H1 (cell line): ENCODE results near the gene DOP1B. TPM values are rescaled to one million over a fixed set of nuclear protein-coding genes. Genes with fewer than 3 reads are reported as not detected.
A peak's percentile ranks its signal among the peaks of the same experiment; 100 is the strongest.

Experiments used
- CTCF ChIA-PET: fragments of 300-600 bp; sonication (Branson Sonifier 250); formaldehyde crosslinking; loops from one replicate; lab custom pipeline; 2021; ENCODE audit not compliant: partially characterized antibody; lab: Charles Lee
- POLR2A ChIA-PET: fragments of 300-600 bp; sonication (Branson Sonifier 250); formaldehyde crosslinking; loops from one replicate; lab custom pipeline; 2021; ENCODE audit warnings: inconsistent platforms; ENCODE audit not compliant: partially characterized antibody; lab: Charles Lee
- DNase-seq, 2 experiments: peaks; one replicate each; pipeline versions ENCODE4 v3.0.0 to v3.0.0-alpha.2; 2010 to 2022; ENCODE audit warnings: low spot score in 2 of 2, low read depth in 1 of 2, mixed read lengths in 1 of 2
- FAIRE-seq: peaks from 2 replicates; lab custom pipeline; 2011; peaks lifted over from hg19 to GRCh38; lab: Jason Lieb, UNC
- H2AFZ ChIP-seq: 2 replicates; pipeline ENCODE4 v1.8.1; 2012; ENCODE audit warnings: low read length, inconsistent platforms
- H2AK5ac ChIP-seq: 2 replicates; pipeline ENCODE4 v1.6.1; 2013; ENCODE audit warnings: low read depth, low read length
- H2BK120ac ChIP-seq: replicated peaks from 2 replicates; pipeline ENCODE3; 2013; ENCODE audit warnings: low read depth, low read length, inconsistent platforms
- H2BK12ac ChIP-seq: 2 replicates; pipeline ENCODE4 v1.6.1; 2013; ENCODE audit warnings: low read depth, low read length
- H2BK15ac ChIP-seq: 2 replicates; pipeline ENCODE4 v1.6.1; 2013; ENCODE audit warnings: low read length
- H2BK20ac ChIP-seq: 2 replicates; pipeline ENCODE4 v1.6.1; 2013; ENCODE audit warnings: low read length
- H2BK5ac ChIP-seq: 2 replicates; pipeline ENCODE4 v1.6.1; 2013; ENCODE audit warnings: low read depth, low read length
- H3K14ac ChIP-seq: 2 replicates; pipeline ENCODE4 v1.6.1; 2013; ENCODE audit warnings: inconsistent platforms; ENCODE audit not compliant: insufficient read length
- H3K18ac ChIP-seq: 2 replicates; pipeline ENCODE4 v1.6.1; 2013; ENCODE audit warnings: low read length; ENCODE audit errors: extremely low read depth
- H3K23ac ChIP-seq: 2 replicates; pipeline ENCODE4 v1.6.1; 2013; ENCODE audit warnings: inconsistent platforms; ENCODE audit not compliant: insufficient read length
- H3K23me2 ChIP-seq: 2 replicates; pipeline ENCODE4 v1.6.1; 2013; ENCODE audit warnings: low read depth, low read length
- H3K27ac ChIP-seq: 2 replicates; pipeline ENCODE4 v1.6.1; 2011; ENCODE audit warnings: low read depth, low read length, inconsistent platforms
- H3K27me3 ChIP-seq, 4 experiments: replicated peaks in 1 of 4; 1 replicate in 1 of 4; 2 replicates in 3 of 4; pipeline versions ENCODE4 v1.6.1 to v1.8.1; 2011 to 2013; ENCODE audit warnings: low read length in 3 of 4, mild to moderate bottlenecking in 3 of 4, inconsistent platforms in 2 of 4, mixed read lengths in 2 of 4, moderate library complexity in 1 of 4; ENCODE audit not compliant: control insufficient read depth in 3 of 4, insufficient read depth in 3 of 4; ENCODE audit errors: extremely low read depth in 1 of 4
- H3K36me3 ChIP-seq, 4 experiments: 2 replicates each; pipeline versions ENCODE4 v1.6.1 to v1.8.1; 2011 to 2013; ENCODE audit warnings: mild to moderate bottlenecking in 4 of 4, low read length in 3 of 4, moderate library complexity in 2 of 4, control low read depth in 1 of 4, inconsistent platforms in 1 of 4; ENCODE audit not compliant: insufficient read depth in 4 of 4, control insufficient read depth in 2 of 4
- H3K4ac ChIP-seq: replicated peaks from 2 replicates; pipeline ENCODE3; 2013; ENCODE audit warnings: low read length, low read depth, mixed read lengths, inconsistent platforms; ENCODE audit not compliant: insufficient read length
- H3K4me1 ChIP-seq, 4 experiments: replicated peaks in 1 of 4; 1 replicate in 1 of 4; 2 replicates in 3 of 4; pipeline versions ENCODE4 v1.6.1 to v1.8.1; 2011 to 2013; ENCODE audit warnings: low read length in 3 of 4, inconsistent platforms in 2 of 4, mixed read lengths in 1 of 4; ENCODE audit not compliant: insufficient read depth in 4 of 4, control insufficient read depth in 3 of 4
- H3K4me2 ChIP-seq, 2 experiments: 2 replicates each; pipeline versions ENCODE4 v1.6.1 to v1.8.1; 2011 to 2013; ENCODE audit warnings: low read depth in 2 of 2, low read length in 2 of 2, control low read depth in 1 of 2, inconsistent platforms in 1 of 2, mild to moderate bottlenecking in 1 of 2; ENCODE audit not compliant: insufficient read depth in 1 of 2
- H3K4me3 ChIP-seq, 4 experiments: fragments of 200-600, 300-600 bp in 1 of 4; sonication (generic), shearing (Covaris generic), sonication (Bioruptor Twin) in 1 of 4; 2 replicates each; pipeline versions ENCODE4 v1.5.1 to v1.8.1; 2011 to 2016; ENCODE audit warnings: low read length in 4 of 4, low read depth in 3 of 4, control low read depth in 2 of 4, inconsistent platforms in 2 of 4, mild to moderate bottlenecking in 2 of 4, mixed read lengths in 1 of 4, moderate library complexity in 1 of 4; ENCODE audit not compliant: insufficient read depth in 2 of 4; ENCODE audit errors: extremely low read depth in 1 of 4
- H3K56ac ChIP-seq: replicated peaks from 2 replicates; pipeline ENCODE3; 2013; ENCODE audit warnings: low read depth, mild to moderate bottlenecking, mixed read lengths, low read length, inconsistent platforms; ENCODE audit not compliant: insufficient read length
- H3K79me1 ChIP-seq: 2 replicates; pipeline ENCODE4 v1.6.1; 2013; ENCODE audit warnings: low read depth, low read length, control low read depth
- H3K79me2 ChIP-seq, 2 experiments: 2 replicates each; pipeline versions ENCODE4 v1.6.1 to v1.8.1; 2012 to 2013; ENCODE audit warnings: low read length in 2 of 2, mild to moderate bottlenecking in 2 of 2, inconsistent platforms in 1 of 2; ENCODE audit not compliant: insufficient read depth in 2 of 2, control insufficient read depth in 1 of 2
- H3K9ac ChIP-seq, 4 experiments: replicated peaks in 1 of 4; 1 replicate in 1 of 4; 2 replicates in 3 of 4; pipeline versions ENCODE4 v1.6.1 to v1.8.1; 2011 to 2013; ENCODE audit warnings: low read depth in 3 of 4, low read length in 3 of 4, control low read depth in 2 of 4, mild to moderate bottlenecking in 2 of 4, moderate library complexity in 2 of 4, inconsistent platforms in 1 of 4; ENCODE audit errors: extremely low read depth in 1 of 4
- H3K9me3 ChIP-seq, 2 experiments: 2 replicates each; pipeline versions ENCODE4 v1.6.1 to v1.8.1; 2012 to 2013; ENCODE audit warnings: mild to moderate bottlenecking in 2 of 2, moderate library complexity in 2 of 2, control low read depth in 1 of 2, inconsistent platforms in 1 of 2, low read depth in 1 of 2, low read length in 1 of 2, mixed read lengths in 1 of 2; ENCODE audit not compliant: insufficient read depth in 2 of 2
- H4K20me1 ChIP-seq, 2 experiments: replicated peaks in 1 of 2; 2 replicates each; pipeline versions ENCODE3 to v1.8.1; 2011 to 2013; ENCODE audit warnings: inconsistent platforms in 2 of 2, low read length in 2 of 2, mild to moderate bottlenecking in 1 of 2; ENCODE audit not compliant: insufficient read depth in 2 of 2, control insufficient read depth in 1 of 2
- H4K5ac ChIP-seq: 2 replicates; pipeline ENCODE4 v1.6.1; 2013; ENCODE audit warnings: low read length, low read depth, mixed read lengths, inconsistent platforms; ENCODE audit not compliant: insufficient read length
- H4K8ac ChIP-seq: 2 replicates; pipeline ENCODE4 v1.8.0; 2013; ENCODE audit warnings: mild to moderate bottlenecking, moderate library complexity, low read length, inconsistent platforms; ENCODE audit not compliant: insufficient read depth; ENCODE audit errors: extremely low read depth
- H4K91ac ChIP-seq: replicated peaks from 2 replicates; pipeline ENCODE3; 2013; ENCODE audit warnings: low read length, mixed read lengths, inconsistent platforms; ENCODE audit not compliant: insufficient read length
- CHD1 ChIP-seq: IDR thresholded peaks from 2 replicates; pipeline ENCODE4 v1.6.1; 2012; ENCODE audit warnings: low read depth, low read length, improper control_type of control experiment
- CTBP2 ChIP-seq: IDR thresholded peaks from 2 replicates; pipeline ENCODE4 v1.7.0; 2011; ENCODE audit warnings: borderline replicate concordance, mild to moderate bottlenecking, moderate library complexity, mixed read lengths, low read length; ENCODE audit not compliant: insufficient read depth, insufficient read length
- GABPA ChIP-seq: IDR thresholded peaks from 2 replicates; pipeline ENCODE4 v1.6.1; 2011; ENCODE audit warnings: mild to moderate bottlenecking, low read length, moderate library complexity, borderline replicate concordance; ENCODE audit not compliant: insufficient read depth
- POLR2AphosphoS5 ChIP-seq: IDR thresholded peaks from 2 replicates; pipeline ENCODE4 v1.6.1; 2011; ENCODE audit warnings: low read depth, low read length
- WGBS, 2 experiments: shearing (Covaris generic) in 1 of 2; methylation state at CpG; one replicate each; pipeline versions ENCODE4 v1.1.6 to v1.1.7; 2013 to 2015; ENCODE audit warnings: low lambda C conversion rate in 2 of 2, mixed read lengths in 2 of 2, inconsistent platforms in 1 of 2, low coverage in 1 of 2, missing lambda C conversion rate in 1 of 2; ENCODE audit not compliant: insufficient replicate concordance in 2 of 2, insufficient coverage in 1 of 2, insufficient read length in 1 of 2; ENCODE audit errors: extremely low coverage in 1 of 2, missing lambda C conversion rate in 1 of 2; 5-methylcytosine and 5-hydroxymethylcytosine counted together
- polyA plus RNA-seq, 7 experiments: library from polyadenylated mRNA; depleted of rRNA in 3 of 7; stranded (reverse) in 5 of 7; unstranded in 2 of 7; fragments of >200 nt in 5 of 7; fragments of 200-250 nt in 2 of 7; gene quantifications; 1 replicate in 5 of 7; 2 replicates in 1 of 7; 4 replicates in 1 of 7; pipeline versions ENCODE4 v1.2.1 to v1.2.3, GENCODE V29; 2011 to 2013; ENCODE audit warnings: missing spikeins in 2 of 7, mixed read lengths in 2 of 7
- total RNA-seq: library from RNA; stranded (reverse); fragmentation: NEBNext Ultra II Directional; extraction: Animal tissue kit (Norgen Biotek cat#: 25700); gene quantifications from 2 replicates; pipeline ENCODE4 v1.2.1, GENCODE V29; 2021

The DOP1B gene
- total and polyA plus RNA-seq, 2 of the 8 experiments (the other 6 are each of a cell fraction or from before 2014, with no cell fraction given), result 2.8 to 9.9 TPM

GRCh38 chr21:36132696-36133095 is 23.9 kb upstream of the DOP1B start:
- H4K8ac ChIP-seq, result peak overlapping the region; percentile 65; the same call in 1 of the 2 replicates
- no peak overlapping the region for H3K14ac ChIP-seq
- H3K56ac ChIP-seq, result no peak overlapping the region
- H3K4me1 ChIP-seq, result peaks cover 3 to 18% (median 7%) of the 10 kb centered on the region in 4 experiments
- no peaks in the 10 kb centered on the region for H3K79me1 ChIP-seq
- no peak overlapping the region for H3K23ac ChIP-seq
- H3K4ac ChIP-seq, result no peak overlapping the region
- H3K23me2 ChIP-seq, result peaks cover 18% of the 10 kb centered on the region
- no peak overlapping the region for H2BK5ac ChIP-seq
- no peak for FAIRE-seq
- no peaks in the 10 kb centered on the region for H3K36me3 ChIP-seq
- H4K91ac ChIP-seq, result no peak overlapping the region
- H3K27ac ChIP-seq, result no peak overlapping the region
- no peak overlapping the region for H2AK5ac ChIP-seq
- H2BK15ac ChIP-seq, result no peak overlapping the region
- no peaks in the 10 kb centered on the region for H3K79me2 ChIP-seq
- H4K20me1 ChIP-seq, result peaks cover 0 to 2% of the 10 kb centered on the region in 2 experiments
- no peak overlapping the region for H2AFZ ChIP-seq
- CTCF ChIA-PET, result interaction anchor here (0.8 to 1.3 kb wide), 3 partner anchors 8 to 20 kb away, joined by 3 to 7 read pairs (median 6); no protein-coding TSS in a partner anchor
- no peak overlapping the region for H2BK20ac ChIP-seq
- POLR2A ChIA-PET, result no interaction called here
- H2BK12ac ChIP-seq, result 0 out of 2 replicates have a peak overlapping the region, but pooled peaks have one; percentile 39
- no peak overlapping the region for H3K18ac ChIP-seq
- no peak overlapping the region for H3K9ac ChIP-seq
- no peak overlapping the region for H4K5ac ChIP-seq
- peaks cover 11 to 43% (median 28%) of the 10 kb centered on the region in 4 experiments for H3K27me3 ChIP-seq
- no peak overlapping the region for H3K4me2 ChIP-seq
- no peak for DNase-seq
- no peak overlapping the region for H3K4me3 ChIP-seq
- H2BK120ac ChIP-seq, result no peak overlapping the region
- 94% methylated on average over 8 of the region's 8 CpGs; no CpG with 5 or more reads in 1 of the 2 experiments for WGBS, 2 experiments
- H3K9me3 ChIP-seq, result no peaks in the 10 kb centered on the region
- TF ChIP-seq CHD1 (no peak), CTBP2 (no peak), GABPA (no peak), POLR2AphosphoS5 (no peak)
